Esophagus muscularis mucosa (tissue), 4 donors: Measurements from ENCODE around the gene ZNF474. TPM values are rescaled to one million over a fixed set of nuclear protein-coding genes. Genes with fewer than 3 reads are reported as not detected.
A peak's percentile ranks its signal among the peaks of the same experiment; 100 is the strongest.

Experiments
- DNase-seq: peaks from one replicate; pipeline ENCODE4 v3.0.0-alpha.2; 2017; ENCODE audit errors: extremely low spot score
- H3K27ac ChIP-seq, 4 donors: fragments of 200-600 bp; sonication (generic); replicated peaks in 1 of 4; 1 replicate in 3 of 4; 2 replicates in 1 of 4; pipeline ENCODE4 v1.5.1; 2016 to 2019; ENCODE audit warnings: mild to moderate bottlenecking in 1 of 4
- H3K27me3 ChIP-seq, 4 donors: fragments of 200-600 bp; sonication (generic); one replicate each; pipeline versions ENCODE4 v1.5.1 to v1.6.0; 2016 to 2019
- H3K36me3 ChIP-seq, 4 donors: fragments of 200-600 bp; sonication (generic); one replicate each; pipeline ENCODE4 v1.5.1; 2016 to 2019
- H3K4me1 ChIP-seq, 4 donors: fragments of 200-600 bp; sonication (generic); one replicate each; pipeline ENCODE4 v1.5.1; 2016 to 2019
- H3K4me3 ChIP-seq, 4 donors: fragments of 200-600 bp; sonication (generic); 1 replicate in 2 of 4; 2 replicates in 2 of 4; pipeline ENCODE4 v1.5.1; 2016 to 2019; ENCODE audit warnings: mild to moderate bottlenecking in 4 of 4, moderate library complexity in 1 of 4
- H3K9me3 ChIP-seq, 4 donors: fragments of 200-600 bp; sonication (generic); 1 replicate in 3 of 4; 2 replicates in 1 of 4; pipeline ENCODE4 v1.5.1; 2016 to 2019
- EP300 ChIP-seq: sonication (generic); formaldehyde crosslinking; IDR thresholded peaks from one replicate; pipeline ENCODE4 v1.6.1; 2017; ENCODE audit warnings: antibody characterized with exemption
- POLR2A ChIP-seq: fragments of 450-650 bp; IDR thresholded peaks from one replicate; pipeline ENCODE4 v1.6.1; 2017; ENCODE audit warnings: antibody characterized with exemption, moderate library complexity, mild to moderate bottlenecking, low read depth
- POLR2AphosphoS5 ChIP-seq, 2 donors: sonication (generic); formaldehyde crosslinking; IDR thresholded peaks; one replicate each; pipeline ENCODE4 v1.6.1; 2017; ENCODE audit warnings: antibody characterized with exemption in 2 of 2
- WGBS: methylation state at CpG from one replicate; pipeline ENCODE4 v1.1.5; 2018; 5-methylcytosine and 5-hydroxymethylcytosine counted together
- intact Hi-C: fragments of 100-400 bp; cut with DNase I; formaldehyde crosslinking; loops from one replicate; pipeline ENCODE4 v1.15.1; 2023
- total RNA-seq, 4 donors: library from RNA; depleted of rRNA; stranded (reverse); fragments of >200 nt; gene quantifications; one replicate each; pipeline versions ENCODE4 v1.1.0 to v1.2.1, GENCODE V29; 2016
- TF ChIP-seq, protein P1 (sequence below), 3 experiments: fragments of 200-600 bp in 2 of 3; fragments of 450-650 bp in 1 of 3; sonication (generic) in 2 of 3; IDR thresholded peaks; one replicate each; pipeline ENCODE4 v1.5.1; 2017 to 2019; ENCODE audit warnings: antibody characterized with exemption in 3 of 3, mild to moderate bottlenecking in 2 of 3, moderate library complexity in 1 of 3

ZNF474 gene
- total RNA-seq, 4 donors from 2014 or later, result 0.33 to 1.8 (median 0.71) TPM; not detected in 1

DNA sequence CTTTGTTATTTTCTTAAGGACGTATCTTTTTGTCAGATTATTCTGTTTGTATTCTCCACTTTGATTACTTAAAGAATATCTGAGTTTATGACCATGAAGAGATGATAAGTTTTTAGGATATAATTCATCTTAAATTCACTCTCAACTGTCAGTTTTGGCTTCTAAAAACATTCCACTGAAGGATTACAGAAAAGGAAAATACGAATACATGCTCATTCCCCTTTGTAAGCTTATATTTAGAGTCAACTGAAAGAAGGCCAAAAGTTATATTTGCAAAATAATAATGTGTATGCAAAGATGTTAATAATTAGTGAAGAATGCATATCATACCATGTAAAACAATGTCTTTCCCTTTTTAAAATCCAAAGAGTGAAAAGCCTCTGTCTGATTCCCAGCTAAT, 52.5 kb downstream of the ZNF474 start:
- intact Hi-C loops, result loop anchor here (10.0 kb wide), 1 partner anchor 217 kb away; the partner anchor contains the start of gene SRFBP1

DNA sequence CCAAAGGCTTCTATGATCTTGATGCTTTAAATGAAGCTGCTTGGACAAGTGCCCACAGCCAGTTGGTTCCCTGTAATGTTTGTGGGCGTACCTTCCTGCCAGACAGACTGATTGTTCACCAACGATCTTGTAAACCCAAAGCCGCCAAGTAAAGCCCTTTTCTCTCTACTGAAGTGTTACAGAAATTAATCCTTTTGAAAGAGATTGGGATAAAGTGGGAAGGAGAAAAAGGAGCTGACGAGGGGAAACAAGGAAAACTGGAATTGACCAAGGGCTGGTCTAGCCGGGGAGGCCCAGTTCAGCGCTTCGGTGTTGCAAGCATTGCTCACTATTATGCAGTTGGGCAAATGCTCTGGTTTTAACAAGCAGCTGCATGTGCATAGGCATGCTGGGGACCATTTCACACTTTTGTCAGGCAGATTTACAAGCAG, 53.2 kb downstream of the ZNF474 start:
- H3K4me3 ChIP-seq, result no peak overlapping the region
- peak overlapping the region; percentile 39 to 82 (median 64) for H3K27ac ChIP-seq
- WGBS, result 19% methylated on average over 7 of the region's 7 CpGs
- TF ChIP-seq POLR2A (no peak), POLR2AphosphoS5 (IDR thresholded peaks at IDR 0.05) (no peak), EP300 (no peak)
- TF ChIP-seq, protein P1, sequence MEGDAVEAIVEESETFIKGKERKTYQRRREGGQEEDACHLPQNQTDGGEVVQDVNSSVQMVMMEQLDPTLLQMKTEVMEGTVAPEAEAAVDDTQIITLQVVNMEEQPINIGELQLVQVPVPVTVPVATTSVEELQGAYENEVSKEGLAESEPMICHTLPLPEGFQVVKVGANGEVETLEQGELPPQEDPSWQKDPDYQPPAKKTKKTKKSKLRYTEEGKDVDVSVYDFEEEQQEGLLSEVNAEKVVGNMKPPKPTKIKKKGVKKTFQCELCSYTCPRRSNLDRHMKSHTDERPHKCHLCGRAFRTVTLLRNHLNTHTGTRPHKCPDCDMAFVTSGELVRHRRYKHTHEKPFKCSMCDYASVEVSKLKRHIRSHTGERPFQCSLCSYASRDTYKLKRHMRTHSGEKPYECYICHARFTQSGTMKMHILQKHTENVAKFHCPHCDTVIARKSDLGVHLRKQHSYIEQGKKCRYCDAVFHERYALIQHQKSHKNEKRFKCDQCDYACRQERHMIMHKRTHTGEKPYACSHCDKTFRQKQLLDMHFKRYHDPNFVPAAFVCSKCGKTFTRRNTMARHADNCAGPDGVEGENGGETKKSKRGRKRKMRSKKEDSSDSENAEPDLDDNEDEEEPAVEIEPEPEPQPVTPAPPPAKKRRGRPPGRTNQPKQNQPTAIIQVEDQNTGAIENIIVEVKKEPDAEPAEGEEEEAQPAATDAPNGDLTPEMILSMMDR (IDR thresholded peaks at IDR 0.05), result no peak
- no peaks in the 10 kb centered on the region for H3K36me3 ChIP-seq
- peaks cover 28 to 39% (median 36%) of the 10 kb centered on the region in 4 donors for H3K4me1 ChIP-seq
- H3K27me3 ChIP-seq, result no peaks in the 10 kb centered on the region
- no peaks in the 10 kb centered on the region for H3K9me3 ChIP-seq
- DNase-seq, result no peak
- intact Hi-C loops, result loop anchor here (10.0 kb wide), 1 partner anchor 218 kb away; the partner anchor contains the start of gene SRFBP1

More for the DNA sequence above, 52.5 kb downstream of the ZNF474 start:
- Histone ChIP-seq H3K27me3 (no peaks in the 10 kb centered on the region), H3K9me3 (no peaks in the 10 kb centered on the region), H3K4me3 (no peak overlapping the region), H3K4me1 (peaks cover 28 to 39% (median 36%) of the 10 kb centered on the region in 4 donors), H3K27ac (peak overlapping the region; percentile 39 to 82 (median 64)), H3K36me3 (no peaks in the 10 kb centered on the region)
- 21% methylated on average over 2 of the region's 2 CpGs for WGBS
- TF ChIP-seq POLR2AphosphoS5 (IDR thresholded peaks at IDR 0.05), result no peak
- TF ChIP-seq EP300, result no peak
- TF ChIP-seq, protein P1 (IDR thresholded peaks at IDR 0.05), result no peak
- TF ChIP-seq POLR2A, result no peak
- DNase-seq, result no peak

DNA sequence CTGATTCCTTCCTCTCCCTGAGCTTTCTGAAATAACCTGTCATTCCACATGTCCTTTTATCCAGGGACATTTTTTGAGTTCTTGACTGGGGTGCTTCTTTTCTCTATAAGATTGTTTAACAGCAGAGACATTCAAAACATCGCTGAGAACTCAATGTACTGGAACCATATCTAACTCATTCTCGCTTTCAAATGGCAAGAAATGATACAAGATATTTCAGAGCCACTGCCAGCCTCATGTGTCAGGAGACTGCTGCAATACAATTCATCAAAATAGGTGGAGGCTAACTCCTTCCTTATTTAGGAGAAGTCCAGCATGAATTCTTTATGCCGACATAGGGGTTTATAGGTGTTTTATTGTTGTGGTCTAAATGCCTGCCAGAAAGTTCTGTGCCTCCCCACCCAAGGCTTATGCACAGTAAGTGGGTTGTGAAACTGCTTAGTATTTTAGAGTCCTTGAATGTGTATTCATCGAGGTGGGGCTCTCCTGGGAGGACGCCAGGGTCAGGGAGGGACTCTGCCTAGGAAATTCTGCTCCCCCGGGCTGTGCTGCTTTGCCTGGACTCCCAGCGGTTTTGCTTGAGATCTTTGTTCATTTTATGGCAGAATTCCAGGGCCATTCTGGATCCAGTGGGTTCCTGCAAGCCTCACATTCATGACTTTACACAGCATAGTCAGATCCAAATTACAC, 53.9 kb downstream of the ZNF474 start:
- no peak overlapping the region for H3K4me3 ChIP-seq
- no peaks in the 10 kb centered on the region for H3K27me3 ChIP-seq
- DNase-seq, result no peak
- H3K36me3 ChIP-seq, result no peaks in the 10 kb centered on the region
- TF ChIP-seq POLR2A, result no peak
- TF ChIP-seq, protein P1 (IDR thresholded peaks at IDR 0.05), result no peak
- TF ChIP-seq EP300, result no peak
- TF ChIP-seq POLR2AphosphoS5 (IDR thresholded peaks at IDR 0.05), result peak in 1 of 2 donors; percentile 15
- no peaks in the 10 kb centered on the region for H3K9me3 ChIP-seq
- 29% methylated on average over 7 of the region's 7 CpGs for WGBS
- H3K4me1 ChIP-seq, result peaks cover 28 to 39% (median 36%) of the 10 kb centered on the region in 4 donors
- intact Hi-C loops, result loop anchor here (10.0 kb wide), 1 partner anchor 218 kb away; the partner anchor contains the start of gene SRFBP1
- peak overlapping the region; percentile 39 to 82 (median 64) for H3K27ac ChIP-seq

DNA sequence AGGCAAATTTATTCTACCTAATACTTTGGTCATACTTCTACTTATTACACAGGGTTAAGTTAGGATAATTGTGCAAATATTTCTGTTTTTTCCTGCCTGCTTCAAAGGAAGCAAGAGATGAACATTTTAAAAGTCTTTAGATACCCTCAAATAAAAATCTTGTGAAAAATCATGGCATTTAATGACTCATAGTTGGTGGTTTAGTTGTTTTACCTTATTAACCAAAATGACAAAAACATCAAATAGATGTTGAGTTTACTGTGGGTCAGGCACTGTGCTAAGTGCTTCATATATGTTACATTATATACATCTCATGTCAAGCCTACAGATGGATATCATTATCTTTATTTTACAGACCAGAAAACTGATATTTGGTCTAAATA, 54.4 kb downstream of the ZNF474 start:
- intact Hi-C loops, result loop anchor here (10.0 kb wide), 1 partner anchor 219 kb away; the partner anchor contains the start of gene SRFBP1
- H3K4me3 ChIP-seq, result no peak overlapping the region
- DNase-seq, result no peak
- H3K27me3 ChIP-seq, result no peaks in the 10 kb centered on the region
- TF ChIP-seq, protein P1 (IDR thresholded peaks at IDR 0.05), result no peak
- no peak for TF ChIP-seq POLR2AphosphoS5 (IDR thresholded peaks at IDR 0.05)
- no peak for TF ChIP-seq EP300
- no peak for TF ChIP-seq POLR2A
- H3K27ac ChIP-seq, result peak overlapping the region in 2 of 4 donors; percentile 75 to 82
- no peaks in the 10 kb centered on the region for H3K9me3 ChIP-seq
- peaks cover 28 to 39% (median 36%) of the 10 kb centered on the region in 4 donors for H3K4me1 ChIP-seq
- H3K36me3 ChIP-seq, result no peaks in the 10 kb centered on the region
